GM12872 (cell line): ENCODE results near the gene CHST11.

Experiments
- TF ChIP-seq, protein P1 (sequence below): IDR thresholded peaks from 3 replicates; pipeline ENCODE4 v1.5.1; 2011; ENCODE audit warnings: low read depth, mild to moderate bottlenecking, low read length, moderate library complexity; ENCODE audit not compliant: insufficient read depth

CHST11 gene

DNA sequence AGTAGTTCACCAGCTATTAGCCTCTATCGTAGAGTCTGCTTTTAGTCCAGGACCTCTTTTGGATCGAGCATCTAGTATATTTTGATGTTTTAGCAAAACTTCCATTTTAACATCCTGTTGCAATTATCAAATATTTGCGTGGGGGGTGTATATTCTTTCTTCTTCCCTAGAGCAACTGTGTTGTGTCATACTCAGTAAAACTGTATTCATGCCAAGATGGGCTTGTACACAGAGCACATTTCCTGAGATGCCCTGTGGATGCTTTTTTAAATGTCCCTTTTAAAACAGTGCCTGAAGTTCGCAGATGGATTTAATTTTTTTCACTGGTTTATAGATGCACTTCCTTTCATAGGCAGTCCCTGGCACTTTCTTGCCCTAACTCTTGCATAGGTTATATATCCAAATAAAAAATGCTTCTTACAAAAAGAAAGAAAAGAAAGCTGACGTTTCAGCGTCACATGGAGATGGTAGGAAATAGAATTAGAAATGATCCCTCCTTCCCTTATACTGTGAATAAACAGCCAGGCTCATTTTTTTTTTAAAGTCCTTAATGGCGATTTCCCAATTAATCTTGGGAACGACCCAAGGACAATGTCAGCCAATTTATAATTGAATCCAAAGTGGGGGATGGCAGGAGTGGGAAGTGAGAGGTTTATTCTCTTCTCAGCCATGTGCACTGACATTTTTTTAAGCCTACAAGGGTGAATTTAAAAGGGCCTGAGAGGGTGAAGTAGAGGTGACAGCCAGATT, 254.4 kb downstream of the CHST11 start:
- TF ChIP-seq, protein P1, sequence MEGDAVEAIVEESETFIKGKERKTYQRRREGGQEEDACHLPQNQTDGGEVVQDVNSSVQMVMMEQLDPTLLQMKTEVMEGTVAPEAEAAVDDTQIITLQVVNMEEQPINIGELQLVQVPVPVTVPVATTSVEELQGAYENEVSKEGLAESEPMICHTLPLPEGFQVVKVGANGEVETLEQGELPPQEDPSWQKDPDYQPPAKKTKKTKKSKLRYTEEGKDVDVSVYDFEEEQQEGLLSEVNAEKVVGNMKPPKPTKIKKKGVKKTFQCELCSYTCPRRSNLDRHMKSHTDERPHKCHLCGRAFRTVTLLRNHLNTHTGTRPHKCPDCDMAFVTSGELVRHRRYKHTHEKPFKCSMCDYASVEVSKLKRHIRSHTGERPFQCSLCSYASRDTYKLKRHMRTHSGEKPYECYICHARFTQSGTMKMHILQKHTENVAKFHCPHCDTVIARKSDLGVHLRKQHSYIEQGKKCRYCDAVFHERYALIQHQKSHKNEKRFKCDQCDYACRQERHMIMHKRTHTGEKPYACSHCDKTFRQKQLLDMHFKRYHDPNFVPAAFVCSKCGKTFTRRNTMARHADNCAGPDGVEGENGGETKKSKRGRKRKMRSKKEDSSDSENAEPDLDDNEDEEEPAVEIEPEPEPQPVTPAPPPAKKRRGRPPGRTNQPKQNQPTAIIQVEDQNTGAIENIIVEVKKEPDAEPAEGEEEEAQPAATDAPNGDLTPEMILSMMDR = no peak

DNA sequence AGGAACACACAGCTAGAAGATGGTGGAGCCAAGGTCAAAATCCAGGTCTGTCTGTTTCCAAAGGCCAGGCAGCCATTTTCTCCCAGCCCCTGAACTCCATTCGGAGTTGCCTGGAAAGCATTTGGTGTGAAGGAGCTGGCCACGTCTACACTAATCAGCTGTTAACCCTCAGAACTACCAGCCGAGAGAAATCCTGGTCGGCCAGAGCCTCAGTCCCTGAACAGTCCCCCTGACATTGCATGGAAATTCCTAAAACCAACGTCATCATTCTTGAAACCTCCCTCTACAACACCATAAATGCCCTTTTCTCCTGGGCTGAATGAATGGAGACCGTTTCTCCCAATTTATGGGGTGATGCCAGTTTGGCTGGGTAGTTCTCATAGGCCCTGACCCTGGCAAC, 255.7 kb downstream of the CHST11 start:
- TF ChIP-seq, protein P1 = no peak

DNA sequence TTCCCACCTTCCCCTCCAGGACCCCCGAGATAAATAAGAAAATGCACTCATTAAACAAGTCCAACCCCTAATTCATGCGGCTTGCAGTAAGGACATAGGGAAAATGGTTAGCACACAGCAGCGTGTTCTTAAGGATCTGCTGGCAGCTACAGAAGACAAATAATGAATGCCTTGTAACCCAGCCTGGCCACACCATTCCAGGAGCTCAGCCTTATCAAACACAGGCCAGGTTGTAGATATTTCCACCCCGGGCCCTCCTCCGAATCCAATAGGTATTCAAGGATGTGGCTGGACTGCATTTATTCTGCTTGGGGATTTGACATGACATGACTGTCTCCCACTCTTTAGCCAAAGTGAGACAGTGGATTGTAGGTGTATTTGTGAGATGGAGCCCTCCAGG, 256.2 kb downstream of the CHST11 start:
- TF ChIP-seq, protein P1 = no peak

DNA sequence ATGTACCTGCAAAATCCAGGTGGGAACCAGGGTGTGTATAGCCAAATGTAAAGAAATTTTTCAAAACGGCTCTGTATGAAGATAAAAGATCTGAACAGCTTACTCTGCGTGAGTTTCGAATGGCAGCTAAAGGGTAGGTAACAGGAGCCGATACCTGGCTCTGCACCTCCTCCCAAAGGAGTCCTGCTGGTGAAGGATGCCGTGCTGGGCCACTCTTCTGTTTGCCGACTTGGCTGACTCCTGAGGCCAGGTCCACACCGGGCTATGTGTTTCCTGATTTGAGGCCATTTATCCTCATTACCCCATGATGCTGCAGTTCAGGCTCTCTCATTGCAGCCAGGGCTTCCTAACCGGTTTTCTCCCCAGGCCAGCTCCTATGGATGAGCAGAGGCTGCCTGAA, 256.7 kb downstream of the CHST11 start:
- TF ChIP-seq, protein P1 = no peak

DNA sequence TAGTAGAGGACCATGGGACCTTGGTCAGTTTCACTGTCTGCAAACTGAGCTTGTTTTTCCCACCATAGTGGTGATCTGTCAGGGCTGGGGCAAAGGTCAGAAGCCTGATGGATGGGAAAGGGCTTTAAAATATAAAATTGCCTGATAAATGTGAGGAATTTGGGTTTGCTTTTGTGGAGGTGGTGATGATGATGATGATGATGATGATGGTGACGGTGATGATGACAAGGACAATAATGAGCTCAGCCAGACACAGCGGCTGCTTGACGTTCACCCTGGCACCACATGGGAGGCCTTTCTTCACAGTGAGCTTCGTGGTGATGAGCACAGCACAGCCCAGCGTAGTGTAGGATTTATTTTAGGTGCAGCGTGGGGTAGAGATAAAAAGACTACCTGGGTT, 257.6 kb downstream of the CHST11 start:
- TF ChIP-seq, protein P1 = no peak

DNA sequence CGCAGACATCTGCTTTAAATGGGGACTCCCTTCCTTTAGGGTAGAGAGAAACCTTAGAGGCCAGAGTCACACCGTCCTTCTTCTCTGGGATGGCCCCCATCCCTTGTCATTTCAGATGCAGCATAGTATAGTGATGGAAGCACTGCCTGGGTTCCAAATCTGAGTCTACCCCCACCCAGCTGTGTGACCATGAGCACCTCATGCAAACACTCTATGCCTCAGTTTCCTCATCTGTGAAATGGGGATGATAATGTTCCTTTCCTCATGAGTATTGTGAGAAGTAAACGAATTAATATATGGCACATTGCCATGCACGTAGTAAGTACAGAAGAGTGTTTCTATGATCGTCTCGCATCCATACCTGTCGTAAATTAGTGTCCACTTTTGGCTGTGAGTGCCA, 259.4 kb downstream of the CHST11 start:
- TF ChIP-seq, protein P1 = no peak

DNA sequence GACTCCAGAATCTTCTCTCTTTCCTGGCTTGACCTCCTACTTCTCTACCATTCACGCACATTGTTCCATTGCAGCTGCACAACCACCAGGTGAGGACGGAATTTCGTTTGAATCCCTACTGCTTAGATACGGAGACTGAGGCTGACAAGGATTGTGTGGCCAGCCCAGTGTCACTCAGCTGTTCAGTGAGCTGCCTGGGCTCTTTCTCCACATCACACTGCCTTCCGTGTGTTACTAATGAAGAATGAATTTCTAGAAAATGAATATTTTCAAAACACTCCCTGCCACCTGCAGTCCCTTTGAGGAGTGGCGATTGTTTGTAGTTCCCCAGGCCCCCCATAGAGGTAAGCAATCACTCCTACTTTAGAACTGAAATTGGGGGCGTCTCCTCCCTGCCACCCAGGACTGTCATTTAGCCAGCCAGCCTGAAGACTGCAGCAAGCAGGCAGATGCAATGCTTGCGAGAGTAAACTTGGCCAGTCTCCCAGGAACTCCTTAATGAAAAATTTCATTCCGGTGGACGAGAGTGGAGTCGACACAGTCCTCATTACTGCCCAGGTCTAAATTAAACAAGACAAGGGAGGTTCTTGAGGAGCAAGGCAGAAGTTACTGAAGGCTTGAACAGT, 261.7 kb downstream of the CHST11 start:
- TF ChIP-seq, protein P1 = no peak
